ENCODE results near the gene WDR37.

GRCh38 chr10:1138529-1138928, 82.3 kb downstream of the WDR37 start:
- TF ChIP-seq CTCF (conservative IDR thresholded peaks at IDR 0.05; ENCODE audit: low read depth, low read length) (no peak), EZH2 (IDR thresholded peaks at IDR 0.05; ENCODE audit: low read length, unreplicated experiment) (no peak)
